NB4 (cell line): ENCODE results near the gene TCHH.

Experiments used
- TF ChIP-seq, protein P1 (sequence below): IDR thresholded peaks from 2 replicates; pipeline ENCODE4 v1.6.1; 2011; ENCODE audit warnings: low read depth, low read length
- TF ChIP-seq, protein P2 (sequence below): IDR thresholded peaks from one replicate; pipeline ENCODE4 v1.5.1; 2012; ENCODE audit warnings: low read depth, low read length

DNA sequence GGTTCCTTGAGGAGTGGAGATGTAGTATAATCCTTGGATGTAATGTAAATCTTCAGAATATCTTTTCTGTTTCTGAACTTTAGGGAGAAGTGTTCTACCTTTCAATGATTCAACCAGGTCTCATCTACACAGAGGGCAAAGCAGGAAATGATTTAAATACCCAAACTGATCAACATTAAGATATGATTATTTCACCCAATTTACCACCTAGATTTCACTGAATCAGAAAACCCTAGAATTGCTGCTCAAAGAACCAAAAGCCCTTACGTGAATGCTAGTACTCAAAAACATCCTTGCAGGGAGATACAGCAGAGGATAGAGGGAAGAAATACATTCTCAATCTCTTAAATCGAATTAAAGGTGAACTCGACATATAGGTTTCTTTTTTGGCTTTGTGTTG is 38.8 kb upstream of the TCHH start:
- TF ChIP-seq, protein P1, sequence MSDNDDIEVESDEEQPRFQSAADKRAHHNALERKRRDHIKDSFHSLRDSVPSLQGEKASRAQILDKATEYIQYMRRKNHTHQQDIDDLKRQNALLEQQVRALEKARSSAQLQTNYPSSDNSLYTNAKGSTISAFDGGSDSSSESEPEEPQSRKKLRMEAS: no peak
- TF ChIP-seq, protein P2, sequence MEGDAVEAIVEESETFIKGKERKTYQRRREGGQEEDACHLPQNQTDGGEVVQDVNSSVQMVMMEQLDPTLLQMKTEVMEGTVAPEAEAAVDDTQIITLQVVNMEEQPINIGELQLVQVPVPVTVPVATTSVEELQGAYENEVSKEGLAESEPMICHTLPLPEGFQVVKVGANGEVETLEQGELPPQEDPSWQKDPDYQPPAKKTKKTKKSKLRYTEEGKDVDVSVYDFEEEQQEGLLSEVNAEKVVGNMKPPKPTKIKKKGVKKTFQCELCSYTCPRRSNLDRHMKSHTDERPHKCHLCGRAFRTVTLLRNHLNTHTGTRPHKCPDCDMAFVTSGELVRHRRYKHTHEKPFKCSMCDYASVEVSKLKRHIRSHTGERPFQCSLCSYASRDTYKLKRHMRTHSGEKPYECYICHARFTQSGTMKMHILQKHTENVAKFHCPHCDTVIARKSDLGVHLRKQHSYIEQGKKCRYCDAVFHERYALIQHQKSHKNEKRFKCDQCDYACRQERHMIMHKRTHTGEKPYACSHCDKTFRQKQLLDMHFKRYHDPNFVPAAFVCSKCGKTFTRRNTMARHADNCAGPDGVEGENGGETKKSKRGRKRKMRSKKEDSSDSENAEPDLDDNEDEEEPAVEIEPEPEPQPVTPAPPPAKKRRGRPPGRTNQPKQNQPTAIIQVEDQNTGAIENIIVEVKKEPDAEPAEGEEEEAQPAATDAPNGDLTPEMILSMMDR: no peak
